GM18909 (cell line): ENCODE data around the gene ALG14.
"Not testable (repeated sequence)": the region's sequence is repeated elsewhere in the genome, so short reads cannot be mapped to it uniquely, and the experiment has no call there.

ENCODE experiments used
- ATAC-seq: cut with Tn5 transposase; IDR thresholded peaks from one replicate; pipeline ENCODE4 v1.9.1; 2021; ENCODE audit warnings: mild to moderate bottlenecking; ENCODE audit not compliant: unreplicated experiment, poor library complexity

ALG14 gene

DNA sequence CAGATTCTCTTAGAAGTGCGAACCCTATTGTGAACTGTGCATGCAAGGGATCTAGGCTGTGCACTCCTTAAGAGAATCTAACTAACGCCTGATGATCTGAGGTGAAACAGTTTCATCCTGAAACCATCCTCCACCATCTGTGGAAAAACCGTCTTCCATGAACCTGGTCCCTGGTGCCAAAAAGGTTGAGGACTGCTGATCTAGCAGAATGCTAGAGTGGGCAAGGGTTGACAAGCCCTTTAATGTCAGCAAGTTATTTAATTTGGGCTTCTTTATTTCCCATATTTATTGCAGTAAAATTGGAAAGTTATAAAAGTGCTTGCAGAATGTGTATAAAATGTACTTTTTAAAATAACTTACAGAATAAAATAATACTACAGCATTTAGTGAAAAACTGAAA is 26.4 kb downstream of the ALG14 start:
- no peak for ATAC-seq

DNA sequence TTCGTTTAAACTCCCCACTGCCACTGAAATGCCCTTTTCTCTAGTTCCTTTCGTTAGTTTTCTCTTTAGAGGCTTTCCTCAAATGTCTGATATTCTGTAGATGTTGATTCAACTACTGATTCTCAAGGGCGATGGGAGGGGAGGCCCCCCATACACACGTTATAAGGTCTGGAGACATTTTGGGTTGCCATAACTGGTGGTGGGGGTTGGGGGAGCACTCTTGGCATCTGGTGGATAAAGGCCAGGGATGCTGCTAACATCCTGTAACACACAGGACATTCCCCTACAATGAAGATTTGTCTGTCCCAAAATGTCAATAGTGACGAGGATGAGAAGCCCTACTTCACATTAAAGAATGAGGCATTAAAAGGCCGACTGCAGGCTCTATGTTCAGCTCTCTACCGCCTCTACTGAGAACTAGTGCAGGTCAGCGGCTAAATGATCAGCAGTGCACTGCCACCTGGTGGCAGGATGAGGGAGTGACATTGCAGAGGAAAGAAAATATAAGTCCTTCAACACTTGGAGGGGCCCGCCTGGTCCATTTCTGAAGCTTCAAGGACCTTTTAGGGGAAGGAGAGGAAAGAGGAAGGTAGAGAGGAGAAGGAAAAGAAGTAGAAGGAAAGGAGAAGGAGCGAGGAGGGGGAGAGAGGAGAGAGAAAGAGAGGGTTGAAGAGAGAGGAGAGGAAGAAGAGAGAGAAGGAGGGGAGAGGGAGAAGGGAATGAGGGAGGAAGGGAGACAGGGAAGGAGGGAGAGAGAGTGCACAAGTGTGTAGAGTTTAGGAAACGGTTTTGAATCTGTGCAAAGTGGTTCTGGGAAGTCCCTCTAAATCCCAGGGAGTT is 29.4 kb downstream of the ALG14 start:
- peak; percentile 95 for ATAC-seq

DNA sequence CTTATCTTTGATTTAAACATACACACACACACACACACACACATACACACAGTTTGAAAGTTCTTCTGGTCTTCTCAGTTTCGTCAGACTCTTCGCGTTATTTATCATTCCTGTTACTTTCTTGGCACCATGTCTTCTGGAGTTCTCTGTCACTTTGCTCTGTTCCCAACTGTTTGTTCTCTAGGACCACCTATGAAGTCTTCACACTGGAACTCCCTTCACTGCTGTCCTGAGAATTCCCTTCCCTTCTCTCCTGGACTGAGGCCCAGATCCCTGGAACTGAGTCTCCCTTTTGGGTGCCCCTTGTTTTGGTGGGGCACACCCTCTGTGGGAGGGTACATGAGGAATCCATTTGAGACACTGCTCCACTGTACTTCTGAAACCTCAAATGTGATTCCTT is 30.5 kb downstream of the ALG14 start:
- no peak for ATAC-seq

DNA sequence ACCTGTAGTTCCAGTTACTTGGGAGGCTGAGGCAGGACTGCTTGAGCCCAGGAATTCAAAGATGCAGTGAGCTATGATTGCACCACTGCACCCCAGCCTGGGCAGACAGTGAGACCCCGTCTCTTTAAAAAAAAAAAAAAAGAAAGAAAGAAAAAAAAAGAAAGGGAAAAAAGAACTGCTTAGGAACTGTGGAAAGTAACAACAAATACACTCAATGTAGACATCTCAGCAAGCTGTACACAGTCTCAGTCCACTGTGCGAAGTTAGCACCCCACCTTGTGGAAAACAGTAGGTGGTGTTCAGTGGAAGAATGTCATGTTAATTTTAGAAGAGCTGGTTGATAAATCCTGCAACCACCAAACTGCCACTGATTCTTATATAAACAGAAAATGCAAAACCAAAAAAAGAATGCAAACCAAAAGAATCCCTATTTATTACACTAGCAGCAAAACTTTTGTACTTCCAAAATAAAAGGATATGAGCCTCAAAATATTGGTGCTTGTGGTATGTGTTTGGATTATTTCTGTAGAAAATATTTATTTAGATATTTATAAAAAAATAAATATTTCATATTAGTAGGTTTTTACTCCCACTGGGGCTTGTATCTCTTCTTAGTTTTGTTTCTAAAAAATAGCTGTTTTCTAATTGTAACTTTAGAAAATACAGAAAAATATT is 31.1 kb downstream of the ALG14 start:
- peak; percentile 72 for ATAC-seq

DNA sequence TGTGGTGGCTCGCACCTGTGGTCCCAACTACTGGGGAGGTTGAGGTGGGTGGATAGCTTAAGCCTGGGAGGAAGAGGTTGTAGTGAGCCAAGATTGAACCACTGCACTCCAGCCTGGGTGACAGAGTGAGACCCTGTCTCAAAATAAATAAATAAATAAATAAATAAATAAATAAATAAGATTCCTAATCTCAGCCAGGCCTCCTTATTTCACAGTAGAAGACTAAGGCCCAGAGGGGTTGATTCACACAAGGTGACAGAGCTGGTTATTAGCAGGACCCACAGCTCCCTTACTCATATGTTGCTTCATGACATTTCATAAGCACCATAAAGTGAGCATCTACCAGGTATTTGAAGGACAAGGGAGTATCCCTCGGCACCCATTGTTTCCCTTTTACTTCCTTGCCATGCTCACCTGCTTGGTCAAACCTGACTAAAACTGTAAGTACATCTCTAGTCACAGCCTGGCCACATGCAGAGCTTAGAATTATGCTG is 32.7 kb downstream of the ALG14 start:
- no peak for ATAC-seq

DNA sequence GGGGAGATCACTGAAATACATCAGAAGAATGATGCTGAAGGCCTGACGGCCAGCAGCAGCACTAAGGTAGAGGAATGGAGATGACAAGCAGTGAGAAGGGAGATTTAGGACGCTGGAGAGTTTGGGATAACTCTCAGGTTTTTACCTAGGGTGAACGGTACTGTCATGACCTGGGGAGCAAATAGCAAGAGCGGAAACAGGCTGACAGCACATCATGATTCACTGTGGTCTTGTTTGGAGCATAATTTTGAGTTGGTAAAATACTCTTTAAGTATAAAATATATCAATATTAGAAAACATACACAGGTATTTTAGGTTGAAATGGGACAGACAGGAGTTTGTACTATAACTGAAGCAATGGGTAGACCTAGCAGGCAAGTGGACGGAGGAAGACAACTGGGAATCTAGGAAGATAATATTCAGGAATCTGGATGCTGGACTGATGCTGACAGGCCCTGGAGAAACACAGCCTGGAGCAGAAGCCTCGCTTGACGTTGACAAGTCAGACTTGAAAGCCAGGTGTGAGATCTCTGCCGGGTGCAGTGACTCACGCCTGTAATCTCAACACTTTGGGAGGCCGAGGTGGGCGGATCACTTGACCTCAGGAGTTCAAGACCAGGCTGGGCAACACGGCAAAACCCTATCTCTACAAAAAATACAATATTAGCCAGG is 33.3 kb downstream of the ALG14 start:
- no peak for ATAC-seq

DNA sequence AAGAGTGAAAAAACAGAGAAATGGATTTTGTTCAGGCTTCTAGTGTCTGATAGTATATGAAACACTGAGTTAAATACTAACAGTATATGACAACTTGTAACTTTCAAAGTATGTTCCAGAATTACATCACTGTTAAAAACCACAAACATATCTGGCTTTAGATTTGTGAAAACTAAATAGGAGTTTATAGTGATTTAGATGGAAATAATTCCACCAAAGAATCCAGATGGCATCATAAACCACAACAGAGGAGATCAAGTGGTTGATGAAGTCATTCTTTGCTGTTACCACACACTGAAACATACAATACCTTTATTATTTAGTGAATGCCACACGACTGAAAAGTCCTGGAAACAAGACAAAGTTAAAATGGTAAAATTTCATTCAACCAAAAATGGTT is 37.2 kb downstream of the ALG14 start:
- ATAC-seq: no peak

DNA sequence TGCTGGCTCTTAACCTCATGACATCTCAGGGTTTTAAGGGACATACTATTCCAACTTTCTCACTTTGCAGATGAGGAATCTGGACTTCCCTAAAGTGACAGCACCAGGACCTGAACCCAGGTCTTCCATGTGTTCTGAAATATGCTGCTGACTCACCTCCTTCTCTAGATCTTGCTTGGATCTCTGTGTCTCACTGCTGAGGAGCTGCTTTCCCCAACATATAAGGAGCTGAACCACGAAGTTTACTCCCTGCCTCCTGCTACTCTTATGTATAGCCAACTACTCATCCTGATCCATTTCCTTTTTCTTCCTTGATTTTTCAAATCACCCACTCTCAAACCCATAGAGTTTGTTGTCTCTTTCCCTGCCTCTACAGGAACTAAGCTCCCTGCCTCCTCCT is 38.2 kb downstream of the ALG14 start:
- ATAC-seq: no peak

DNA sequence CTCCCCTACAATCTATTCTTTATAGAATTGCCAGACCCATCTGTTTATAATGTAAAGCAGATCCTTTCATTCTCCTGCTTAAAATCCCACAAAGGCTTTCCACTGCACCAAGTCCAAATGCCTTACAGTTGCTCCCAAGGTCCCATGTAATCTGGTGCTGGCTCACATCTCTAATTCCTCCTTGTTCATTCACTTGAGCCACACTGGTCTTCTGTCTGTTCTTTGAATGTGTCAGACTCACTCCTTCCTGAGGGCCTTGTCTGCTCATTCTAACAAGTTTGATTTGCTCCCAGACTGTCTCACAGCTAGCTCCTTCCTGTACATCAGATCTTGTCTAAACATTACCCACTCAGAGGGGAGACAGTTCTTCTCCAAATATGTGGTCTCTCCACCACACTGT is 38.9 kb downstream of the ALG14 start:
- ATAC-seq: no peak

DNA sequence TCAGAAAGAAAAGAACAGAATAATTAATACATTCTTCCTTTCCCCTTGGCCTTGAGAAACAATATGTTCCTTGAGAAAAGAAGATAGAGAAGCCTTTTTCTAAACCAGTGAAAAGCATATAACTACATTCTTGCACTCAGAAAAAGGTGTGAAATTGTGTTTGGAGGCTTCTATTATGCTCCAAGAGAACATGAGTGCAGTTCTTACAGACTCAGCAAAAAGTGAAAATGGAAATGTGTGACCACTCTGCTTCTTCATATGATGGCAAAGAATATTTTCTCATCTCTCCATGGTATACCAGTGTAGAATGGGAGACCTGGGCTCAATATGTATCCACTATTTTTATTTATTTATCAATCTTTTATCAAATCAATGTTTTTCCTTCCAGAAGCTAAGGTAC is 43.2 kb downstream of the ALG14 start:
- ATAC-seq: no peak

DNA sequence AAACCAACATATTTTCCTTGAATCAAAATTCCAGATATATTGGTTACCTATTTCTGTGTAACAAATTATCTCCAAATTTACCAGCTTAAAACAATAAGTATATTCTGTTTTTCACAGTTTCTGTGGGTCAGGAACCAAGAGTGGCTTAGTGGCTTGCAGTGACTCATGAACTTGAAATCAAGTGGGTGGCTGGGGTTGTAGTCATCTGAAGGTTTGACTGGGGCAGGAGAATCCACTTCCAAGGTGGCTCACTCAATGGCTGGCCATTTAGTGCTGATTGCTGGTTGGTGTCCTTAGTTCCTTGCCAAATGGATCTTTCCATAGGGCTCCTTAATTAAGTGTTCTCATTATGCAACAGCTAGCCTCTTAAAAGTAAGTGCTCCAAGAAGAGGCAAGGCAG is 43.8 kb downstream of the ALG14 start:
- no peak for ATAC-seq

DNA sequence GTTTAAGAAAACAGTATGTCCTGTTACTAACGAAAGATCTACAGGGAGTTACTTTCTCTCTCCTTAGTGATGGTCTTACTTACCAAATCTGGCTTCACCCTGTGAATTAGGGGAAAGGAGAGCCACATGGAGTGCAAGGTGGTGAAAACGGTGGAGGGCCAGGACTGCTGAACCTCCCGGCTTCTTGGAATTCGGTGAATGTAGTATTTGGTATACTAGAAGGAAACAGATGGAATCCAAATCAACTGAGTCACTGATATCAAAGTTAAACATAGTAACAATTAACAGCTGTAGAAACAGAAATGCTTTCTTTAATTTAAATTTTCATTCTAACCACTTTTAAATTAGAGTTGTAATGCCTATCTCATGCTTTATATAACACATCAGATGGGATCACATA is 45.7 kb downstream of the ALG14 start:
- ATAC-seq: no peak

DNA sequence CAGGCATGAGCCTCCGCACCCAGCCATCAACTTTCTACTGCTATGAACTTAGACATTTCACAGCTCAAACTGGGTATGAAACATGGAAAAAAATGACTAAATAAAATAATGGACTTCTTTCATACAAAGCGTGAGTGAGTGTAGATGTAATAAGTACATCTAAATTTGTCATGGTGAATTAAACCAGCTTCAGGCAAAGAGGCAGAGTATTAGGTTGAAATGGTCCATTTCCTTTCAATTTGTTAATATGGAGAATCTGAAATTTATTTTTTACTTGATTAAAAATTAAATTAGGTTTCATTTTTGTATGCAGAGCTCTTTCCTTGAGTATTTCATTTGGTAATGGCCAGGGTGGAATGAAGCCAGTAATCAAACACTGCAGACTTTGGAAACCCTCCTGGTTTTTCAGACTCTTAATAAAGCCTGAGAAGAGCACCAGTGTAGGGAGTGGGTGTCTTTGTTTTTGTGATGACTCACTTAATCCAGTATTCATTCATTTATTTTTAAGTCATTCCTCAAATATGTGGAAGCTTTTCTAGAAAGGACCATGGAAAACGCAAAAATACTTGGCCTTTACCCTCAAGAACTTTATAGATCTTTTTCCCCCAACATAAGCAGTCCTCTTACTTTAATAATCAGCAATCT is 49.2 kb downstream of the ALG14 start:
- no peak for ATAC-seq

DNA sequence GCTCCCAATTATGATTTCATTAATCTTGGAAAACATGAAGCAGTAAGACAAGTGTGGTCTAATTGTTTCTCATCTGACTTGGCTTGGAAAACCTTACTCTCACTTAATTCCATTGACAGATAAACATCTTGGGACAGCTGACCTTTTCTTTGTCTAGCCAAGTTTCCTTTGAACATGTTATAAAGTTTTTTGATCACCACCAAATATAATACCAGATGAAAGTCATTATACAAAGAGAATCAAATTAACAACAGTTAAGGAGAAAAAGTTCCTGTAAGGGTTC is 50.2 kb downstream of the ALG14 start:
- no peak for ATAC-seq

DNA sequence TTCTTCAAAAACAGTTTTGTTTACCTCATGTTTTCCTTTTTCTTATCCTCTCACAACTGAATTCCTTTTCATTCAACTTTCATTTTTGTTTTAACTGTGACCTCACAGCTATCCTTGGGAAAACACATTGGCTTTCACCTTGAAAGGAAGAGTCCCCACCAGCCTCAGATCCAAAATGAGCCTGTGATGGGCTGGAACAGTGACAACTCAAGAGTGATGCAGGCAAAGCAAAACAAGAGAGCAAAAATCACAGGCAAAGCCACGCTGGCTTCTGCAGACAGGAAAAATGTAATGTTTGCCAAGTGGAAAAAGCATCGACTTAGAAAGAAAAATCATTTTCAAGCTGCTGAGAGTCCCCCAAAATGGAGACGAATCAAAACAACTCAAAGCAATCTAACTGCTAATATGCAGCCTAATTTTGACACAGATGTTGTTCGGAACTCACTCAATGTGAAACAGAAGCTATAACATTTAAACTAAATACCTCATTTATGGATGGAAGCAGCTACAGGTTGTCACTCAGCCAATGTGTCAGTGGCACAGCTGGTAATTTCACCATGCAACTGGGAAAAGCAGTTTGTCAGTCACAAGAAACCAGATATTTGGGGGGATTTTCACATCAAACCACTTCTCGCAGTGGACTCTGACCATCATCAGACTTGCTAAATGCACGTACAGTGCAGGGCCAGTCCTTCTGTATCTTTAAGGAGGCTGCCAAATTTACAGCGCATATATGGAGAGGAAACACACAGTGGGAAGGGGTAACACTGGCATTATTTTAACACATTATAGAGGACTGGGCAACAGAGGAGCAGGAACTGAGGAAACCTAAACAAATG is 50.7 kb downstream of the ALG14 start:
- no peak for ATAC-seq

DNA sequence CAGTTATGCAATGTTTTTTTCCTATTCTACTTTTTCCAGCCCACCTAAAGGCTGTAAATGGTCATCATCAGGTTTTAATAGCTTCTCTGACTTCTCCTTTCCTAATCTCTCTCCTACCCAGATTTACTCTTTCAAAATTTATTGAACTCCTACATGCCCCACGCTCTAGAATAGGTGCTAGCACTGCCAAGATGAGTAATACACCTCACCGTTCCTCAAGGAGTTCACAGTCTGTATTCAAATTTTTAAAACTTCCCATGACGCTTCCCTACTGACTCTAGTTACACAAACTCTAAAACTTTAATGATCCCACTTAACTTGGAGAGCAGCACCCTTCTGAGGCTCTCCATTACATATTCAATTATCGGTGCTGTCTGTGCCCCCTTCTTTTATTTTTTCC is 51.6 kb downstream of the ALG14 start:
- no peak for ATAC-seq

DNA sequence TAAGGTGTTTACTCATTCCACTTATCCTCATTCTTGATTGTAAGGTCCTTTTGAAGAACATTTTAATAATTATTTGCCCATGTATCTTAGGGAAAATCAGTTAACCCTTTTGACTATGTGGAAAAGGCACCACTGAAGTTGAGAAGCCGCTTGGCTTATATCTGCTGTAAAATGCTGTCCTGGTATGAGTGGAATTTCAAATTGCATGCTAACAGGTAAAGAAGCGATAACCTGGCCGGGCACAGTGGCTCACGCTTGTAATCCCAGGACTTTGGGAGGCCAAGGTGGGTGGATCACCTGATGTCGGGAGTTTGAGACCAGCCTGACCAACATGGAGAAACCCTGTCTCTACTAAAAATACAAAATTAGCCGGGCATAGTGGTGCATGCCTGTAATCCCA is 53.3 kb downstream of the ALG14 start:
- ATAC-seq: not testable (repeated sequence)

DNA sequence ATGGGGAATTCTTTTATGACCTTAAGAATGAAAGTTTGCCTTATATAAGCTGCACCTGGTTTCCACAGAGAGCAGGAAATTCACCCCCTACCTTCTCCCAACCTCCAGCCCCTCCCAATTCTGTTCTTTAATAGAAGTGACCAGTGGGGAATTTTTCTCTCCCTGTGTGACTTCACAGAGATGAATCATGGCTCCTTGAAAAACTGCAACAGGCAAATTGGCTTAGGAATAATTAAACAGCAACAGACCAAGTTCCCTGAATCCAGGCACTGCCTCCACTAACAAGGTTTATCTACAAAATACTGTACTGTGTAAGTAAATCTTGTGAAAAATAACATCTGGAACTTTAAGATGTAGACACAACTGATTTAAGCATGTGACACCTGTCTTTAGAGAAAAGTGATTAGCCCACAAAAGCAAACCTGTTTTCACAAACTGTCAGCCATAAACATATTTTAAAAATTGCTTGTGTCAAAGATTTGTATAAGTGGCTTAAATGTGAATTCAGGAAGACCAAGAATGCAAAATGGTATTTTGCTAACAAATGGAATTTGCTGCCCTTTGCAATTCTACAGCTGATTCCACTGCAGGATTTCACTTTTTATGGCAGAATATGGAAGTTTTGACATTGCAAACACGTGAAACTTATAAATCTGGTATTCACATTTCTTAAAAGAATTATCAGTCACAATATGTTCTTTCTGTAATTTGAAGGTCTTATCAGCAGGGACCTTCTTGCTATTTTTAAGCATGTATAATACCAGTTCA is 54.0 kb downstream of the ALG14 start:
- ATAC-seq: no peak

DNA sequence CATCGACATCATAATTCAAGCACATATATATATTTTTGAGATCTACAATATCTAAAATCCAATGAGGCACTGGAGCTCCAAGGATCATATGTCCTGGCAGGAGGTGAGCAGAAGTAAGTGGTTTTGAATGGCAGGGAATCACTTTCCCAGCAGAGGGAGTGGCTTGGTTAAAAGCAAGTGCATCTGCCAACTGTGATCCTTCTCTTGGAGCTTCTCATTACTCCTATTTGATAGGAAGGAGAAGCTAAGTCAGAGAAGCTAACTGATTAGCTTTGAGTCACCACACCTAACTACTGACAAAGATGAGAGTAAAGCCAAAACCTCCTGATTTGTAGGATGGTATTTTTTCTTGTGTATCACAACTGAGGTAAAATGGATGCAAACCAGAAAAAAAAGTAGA is 55.0 kb downstream of the ALG14 start:
- ATAC-seq: no peak
